Upper lobe of left lung (tissue), 4 donors: Measurements from ENCODE around the gene HPCAL1.

Source experiments
- CTCF ChIP-seq, 6 experiments: fragments of 450-650 bp in 4 of 6; fragments of 200-600 bp in 2 of 6; sonication (generic) in 2 of 6; IDR thresholded peaks; one replicate each; pipeline ENCODE4 v1.5.1; 2016 to 2019; ENCODE audit warnings: antibody characterized with exemption in 6 of 6
- POLR2A ChIP-seq, 4 donors: fragments of 450-650 bp; IDR thresholded peaks; one replicate each; pipeline ENCODE4 v1.5.1; 2016 to 2017; ENCODE audit warnings: antibody characterized with exemption in 4 of 4, mild to moderate bottlenecking in 2 of 4

GRCh38 chr2:10439971-10440370, 137.3 kb downstream of the HPCAL1 start:
- TF ChIP-seq CTCF (IDR thresholded peaks at IDR 0.05) (no peak), POLR2A (IDR thresholded peaks at IDR 0.05) (no peak)
